Muscle layer of duodenum (tissue), 2 donors: ENCODE data around the gene ZNF385D.

Source experiments
- H3K27ac ChIP-seq: one replicate; pipeline ENCODE4 v1.7.0; 2013; ENCODE audit warnings: mild to moderate bottlenecking, low read length
- H3K27me3 ChIP-seq: one replicate; pipeline ENCODE4 v1.7.0; 2013; ENCODE audit warnings: low read depth, mild to moderate bottlenecking, control low read depth, low read length
- H3K36me3 ChIP-seq, 2 donors: one replicate each; pipeline ENCODE4 v1.7.0; 2013; ENCODE audit warnings: low read length in 2 of 2, control low read depth in 1 of 2, mild to moderate bottlenecking in 1 of 2; ENCODE audit not compliant: insufficient read depth in 2 of 2, control insufficient read depth in 1 of 2
- H3K4me1 ChIP-seq, 2 donors: one replicate each; pipeline ENCODE4 v1.7.0; 2013; ENCODE audit warnings: low read length in 2 of 2, mild to moderate bottlenecking in 2 of 2, control low read depth in 1 of 2, moderate library complexity in 1 of 2; ENCODE audit not compliant: insufficient read depth in 2 of 2, control insufficient read depth in 1 of 2
- H3K4me3 ChIP-seq, 2 donors: one replicate each; pipeline ENCODE4 v1.7.0; 2013; ENCODE audit warnings: low read length in 2 of 2, low read depth in 1 of 2, mild to moderate bottlenecking in 1 of 2
- H3K9me3 ChIP-seq, 2 donors: one replicate each; pipeline ENCODE4 v1.7.0; 2013; ENCODE audit warnings: low read length in 2 of 2, control low read depth in 1 of 2, mild to moderate bottlenecking in 1 of 2; ENCODE audit not compliant: control insufficient read depth in 1 of 2
- donor health status: healthy.

The ZNF385D gene

GRCh38 chr3:21540265-21540664 is 210.7 kb downstream of the ZNF385D start:
- no peaks in the 10 kb centered on the region for H3K36me3 ChIP-seq
- no peak overlapping the region for H3K4me3 ChIP-seq
- no peaks in the 10 kb centered on the region for H3K4me1 ChIP-seq
- no peak overlapping the region for H3K27ac ChIP-seq
- H3K9me3 ChIP-seq: no peaks in the 10 kb centered on the region
- no peaks in the 10 kb centered on the region for H3K27me3 ChIP-seq

DNA sequence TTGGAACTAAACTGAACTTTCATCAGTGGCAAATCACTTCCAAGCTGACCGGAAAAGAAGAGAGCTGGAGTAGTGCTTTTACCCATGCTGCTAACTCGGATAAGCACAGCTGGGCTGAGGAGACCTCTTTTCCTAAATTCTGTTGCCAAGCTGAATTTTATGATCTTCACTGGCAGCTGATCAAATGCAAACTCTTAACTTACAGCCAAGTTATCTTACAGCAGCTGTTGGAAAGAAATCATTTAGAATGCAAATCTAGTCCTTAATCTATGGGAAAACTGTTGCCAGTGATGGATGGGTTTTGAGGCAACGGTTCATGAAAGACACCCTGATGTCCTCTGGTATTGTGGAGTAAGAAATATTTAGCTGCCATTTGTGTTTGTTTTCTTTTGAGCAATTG is 216.5 kb downstream of the ZNF385D start:
- Histone ChIP-seq H3K27me3 (no peaks in the 10 kb centered on the region), H3K4me1 (no peaks in the 10 kb centered on the region), H3K9me3 (no peaks in the 10 kb centered on the region), H3K4me3 (no peak overlapping the region), H3K36me3 (no peaks in the 10 kb centered on the region), H3K27ac (no peak overlapping the region)

GRCh38 chr3:21533002-21533401 is 218.0 kb downstream of the ZNF385D start:
- no peaks in the 10 kb centered on the region for H3K36me3 ChIP-seq
- H3K4me3 ChIP-seq: no peak overlapping the region
- H3K4me1 ChIP-seq: no peaks in the 10 kb centered on the region
- no peaks in the 10 kb centered on the region for H3K27me3 ChIP-seq
- H3K9me3 ChIP-seq: no peaks in the 10 kb centered on the region
- no peak overlapping the region for H3K27ac ChIP-seq

DNA sequence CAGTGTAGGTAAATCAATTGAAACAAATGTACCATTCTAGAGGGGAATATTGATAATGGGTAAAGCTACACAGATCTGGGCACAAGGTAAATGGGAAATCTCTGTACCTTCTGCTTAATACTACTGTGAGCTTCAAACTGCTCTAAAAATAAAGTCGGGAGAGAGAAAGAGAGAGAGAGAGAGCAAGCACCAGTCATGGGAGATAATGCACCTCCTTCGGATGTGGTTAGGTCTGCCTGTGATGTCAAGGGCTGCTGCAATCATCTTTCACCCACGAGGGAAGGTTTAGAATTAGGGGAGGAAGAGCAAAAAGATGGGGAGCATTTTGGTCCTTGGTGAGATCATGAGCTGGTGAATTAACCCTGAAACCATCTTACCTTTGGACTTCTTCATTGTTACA is 219.1 kb downstream of the ZNF385D start:
- no peaks in the 10 kb centered on the region for H3K4me1 ChIP-seq
- H3K27ac ChIP-seq: no peak overlapping the region
- H3K4me3 ChIP-seq: no peak overlapping the region
- no peaks in the 10 kb centered on the region for H3K36me3 ChIP-seq
- H3K27me3 ChIP-seq: no peaks in the 10 kb centered on the region
- no peaks in the 10 kb centered on the region for H3K9me3 ChIP-seq

GRCh38 chr3:21528291-21528995 is 222.6 kb downstream of the ZNF385D start:
- H3K9me3 ChIP-seq: no peaks in the 10 kb centered on the region
- no peaks in the 10 kb centered on the region for H3K36me3 ChIP-seq
- H3K27me3 ChIP-seq: no peaks in the 10 kb centered on the region
- no peak overlapping the region for H3K4me3 ChIP-seq
- H3K4me1 ChIP-seq: no peaks in the 10 kb centered on the region
- H3K27ac ChIP-seq: no peak overlapping the region

- Histone ChIP-seq H3K4me1 (no peaks in the 10 kb centered on the region), H3K27me3 (no peaks in the 10 kb centered on the region), H3K27ac (no peak overlapping the region), H3K9me3 (no peaks in the 10 kb centered on the region), H3K36me3 (no peaks in the 10 kb centered on the region), H3K4me3 (no peak overlapping the region)
Measured at GRCh38 chr3:21526461-21526860, 224.5 kb downstream of the ZNF385D start.

DNA sequence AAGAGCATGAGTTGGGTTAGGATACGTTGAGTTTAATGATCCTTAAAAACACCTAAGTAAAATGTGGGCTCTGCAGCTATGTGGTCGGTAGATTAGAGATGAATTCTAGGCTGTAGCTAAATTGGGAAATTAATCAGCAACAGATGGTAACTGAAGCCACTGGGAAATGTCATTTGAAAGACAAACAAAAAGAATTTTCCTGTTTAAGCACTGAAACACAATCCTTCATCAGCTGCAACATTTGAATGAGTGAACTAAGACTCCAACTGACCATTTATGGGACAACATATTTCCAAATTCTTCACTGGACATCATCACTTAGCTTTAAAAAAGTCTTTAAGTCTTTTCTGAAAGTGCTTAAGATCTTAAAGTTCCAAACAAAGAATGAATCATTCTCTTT is 226.9 kb downstream of the ZNF385D start:
- H3K36me3 ChIP-seq: no peaks in the 10 kb centered on the region
- H3K27me3 ChIP-seq: no peaks in the 10 kb centered on the region
- no peaks in the 10 kb centered on the region for H3K9me3 ChIP-seq
- H3K27ac ChIP-seq: no peak overlapping the region
- H3K4me1 ChIP-seq: no peaks in the 10 kb centered on the region
- H3K4me3 ChIP-seq: no peak overlapping the region

GRCh38 chr3:21520106-21520963 is 230.7 kb downstream of the ZNF385D start:
- Histone ChIP-seq H3K4me1 (no peaks in the 10 kb centered on the region), H3K36me3 (no peaks in the 10 kb centered on the region), H3K9me3 (no peaks in the 10 kb centered on the region), H3K27ac (no peak overlapping the region), H3K27me3 (no peaks in the 10 kb centered on the region), H3K4me3 (no peak overlapping the region)

- Histone ChIP-seq H3K4me1 (no peaks in the 10 kb centered on the region), H3K36me3 (no peaks in the 10 kb centered on the region), H3K27ac (no peak overlapping the region), H3K4me3 (no peak overlapping the region), H3K27me3 (no peaks in the 10 kb centered on the region), H3K9me3 (no peaks in the 10 kb centered on the region)
Measured at GRCh38 chr3:21517184-21517583, 233.8 kb downstream of the ZNF385D start.

DNA sequence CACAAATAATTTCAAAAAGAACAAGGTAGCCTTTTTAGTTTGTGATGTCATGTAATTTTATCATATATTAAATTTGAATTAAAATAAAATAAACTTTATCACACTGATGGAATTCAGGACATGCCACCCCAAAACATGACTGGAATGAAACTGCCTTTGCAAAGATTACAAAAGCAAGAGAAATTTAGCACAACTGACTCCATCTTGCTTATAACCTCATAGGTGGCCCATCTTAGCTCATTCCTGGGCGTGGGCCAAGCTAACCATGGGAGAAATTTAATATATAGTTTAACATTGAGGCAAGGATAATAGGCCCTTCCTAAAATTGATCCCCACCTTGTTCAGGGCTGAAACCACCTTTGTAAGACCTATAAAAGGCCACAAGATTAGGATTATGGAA is 235.6 kb downstream of the ZNF385D start:
- Histone ChIP-seq H3K27me3 (no peaks in the 10 kb centered on the region), H3K27ac (no peak overlapping the region), H3K36me3 (no peaks in the 10 kb centered on the region)

DNA sequence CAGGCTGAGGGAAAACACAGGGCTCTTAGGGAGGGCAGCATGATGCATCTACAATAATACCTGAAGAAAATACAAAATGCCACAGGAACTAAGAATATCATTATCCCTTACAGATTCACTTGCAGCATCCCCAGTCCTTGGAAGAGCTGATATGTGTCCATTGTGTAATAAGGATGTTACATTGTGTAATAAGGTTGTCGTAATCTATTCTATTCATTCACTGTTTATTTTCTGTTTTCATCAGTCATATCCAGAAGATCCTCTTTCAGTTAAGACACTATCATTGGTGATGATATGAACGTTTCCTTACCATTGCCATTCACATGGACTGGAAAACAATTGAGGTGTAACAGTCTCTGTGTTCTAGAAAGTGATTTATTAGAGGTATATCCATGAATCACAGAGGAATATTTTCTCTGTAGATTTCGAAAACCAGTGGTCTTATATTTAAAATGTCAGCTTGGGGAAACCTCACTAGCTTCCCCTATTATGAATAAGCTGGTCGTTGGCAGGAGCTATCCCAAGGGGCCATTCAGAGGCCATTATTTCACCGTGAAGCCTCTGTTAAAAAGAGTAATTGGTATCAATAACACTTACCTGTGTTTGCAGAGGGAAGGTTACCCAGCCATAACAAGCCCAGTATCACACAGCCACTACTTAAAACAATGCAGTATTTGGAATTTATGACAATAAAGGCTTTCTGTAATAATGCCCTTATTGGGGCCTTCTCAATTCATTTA is 241.1 kb downstream of the ZNF385D start:
- H3K27ac ChIP-seq: no peak overlapping the region
- H3K4me1 ChIP-seq: no peaks in the 10 kb centered on the region
- no peaks in the 10 kb centered on the region for H3K9me3 ChIP-seq
- H3K36me3 ChIP-seq: no peaks in the 10 kb centered on the region
- H3K27me3 ChIP-seq: no peaks in the 10 kb centered on the region
- H3K4me3 ChIP-seq: no peak overlapping the region

More for the DNA sequence above, 235.6 kb downstream of the ZNF385D start:
- Histone ChIP-seq H3K4me3 (no peak overlapping the region), H3K4me1 (no peaks in the 10 kb centered on the region), H3K9me3 (no peaks in the 10 kb centered on the region)
